22Rv1 (cell line): ENCODE data around the gene CREB5.

Source experiments
- CTCF ChIP-seq: fragments of 450-650 bp; IDR thresholded peaks from 2 replicates; pipeline ENCODE4 v1.5.1; 2017; ENCODE audit warnings: mild to moderate bottlenecking
- ZFX ChIP-seq: fragments of 450-650 bp; IDR thresholded peaks from 2 replicates; pipeline ENCODE4 v1.6.1; 2017; ENCODE audit warnings: antibody characterized with exemption, borderline replicate concordance

- TF ChIP-seq CTCF (no peak), ZFX (no peak)
These were observed 27.8 kb downstream of the CREB5 start for GRCh38 chr7:28440055-28440601.
